ENCODE data around the gene MUS81. TPM values are rescaled to one million over a fixed set of nuclear protein-coding genes. Genes with fewer than 3 reads are reported as not detected.

Gene MUS81
- total and polyA plus RNA-seq, 2 of the 4 experiments (the other 2 are of a cell fraction), result 23.7 to 47.9 TPM

DNA sequence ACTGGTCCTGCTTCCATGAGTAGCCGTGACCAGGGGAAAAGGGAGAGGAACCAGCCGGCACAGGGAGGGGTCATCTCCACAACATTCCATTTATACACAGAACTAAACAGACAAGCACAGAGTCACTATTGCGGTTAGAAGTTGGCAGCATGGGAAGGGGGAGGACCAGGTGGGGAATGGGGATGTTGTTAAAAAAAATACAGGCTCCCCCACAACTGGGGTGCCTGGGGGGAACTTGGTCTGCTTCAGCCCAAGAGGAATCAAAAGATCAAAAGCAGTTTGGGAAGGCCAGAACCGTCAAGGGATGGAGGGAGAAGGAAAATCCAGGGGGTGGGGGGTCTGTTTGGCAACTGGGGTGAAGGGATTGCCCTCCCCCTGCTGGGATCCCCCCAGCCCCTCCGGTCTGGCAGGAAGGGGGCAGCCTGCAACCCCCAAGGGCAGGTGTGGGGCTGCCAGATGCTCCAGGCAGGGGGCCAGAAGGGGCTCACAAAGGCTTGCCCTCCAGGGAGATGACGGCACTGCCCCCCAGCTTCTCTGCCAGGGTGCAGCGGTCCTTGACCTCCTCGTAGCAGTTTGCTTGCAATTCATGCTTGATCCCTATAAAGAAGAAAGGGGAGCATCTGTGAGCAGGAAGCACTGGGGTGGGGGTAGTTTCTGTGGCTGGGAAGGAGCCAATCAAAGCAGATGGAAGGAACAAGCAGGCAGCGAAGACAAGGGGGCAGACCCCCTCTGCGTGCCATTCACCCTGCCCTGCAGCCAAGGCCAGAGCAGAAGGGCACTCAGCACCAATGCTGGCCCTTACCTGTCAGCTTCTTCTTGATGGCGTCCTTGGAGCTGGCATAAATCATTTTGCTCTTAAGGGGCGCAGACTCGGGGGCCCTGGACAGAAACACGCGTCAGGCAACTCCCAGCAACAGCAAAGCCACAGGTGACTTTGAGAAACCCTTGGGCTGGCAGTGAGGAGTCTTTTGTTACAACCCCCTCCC, 5.1 kb upstream of the MUS81 start:
- intact Hi-C loops (cut with micrococcal nuclease) (no loop called here), in situ Hi-C loops (cut with MboI; ENCODE audit: low sequenced_read_pairs) (no loop called here), dilution Hi-C loops (cut with HindIII; ENCODE audit: low sequenced_read_pairs, unreplicated experiment) (no loop called here)
- no peak overlapping the region for H3K4me3 ChIP-seq (ENCODE audit: insufficient read depth, low read depth, low read length)
- peaks cover 33% of the 10 kb centered on the region for H3K9me1 ChIP-seq (ENCODE audit: insufficient read depth, low read length)
- WGBS, 2 experiments (ENCODE audit: extremely low coverage in 2 of 2, insufficient read length in 1 of 2), result 97% methylated on average over 5 of the region's 15 CpGs; no CpG with 5 or more reads in 1 of the 2 experiments
- peaks cover 9% of the 10 kb centered on the region for H3K4me1 ChIP-seq (ENCODE audit: control insufficient read depth, insufficient read depth, low read length)
- H3K4ac ChIP-seq (ENCODE audit: low read depth, low read length), result no peak overlapping the region
- H2AK5ac ChIP-seq (ENCODE audit: low read depth, low read length), result no peak overlapping the region
- H2BK15ac ChIP-seq (ENCODE audit: low read depth, low read length), result no peak overlapping the region
- H3K18ac ChIP-seq (ENCODE audit: low read depth, low read length), result no peak overlapping the region
- no peak overlapping the region for H2BK20ac ChIP-seq (ENCODE audit: low read depth, low read length)
- no peak for DNase-seq
- no peak overlapping the region for H2BK120ac ChIP-seq (ENCODE audit: low read depth, low read length)
- POLR2A ChIA-PET (ENCODE audit: unreplicated experiment), result no interaction called here
- H4K20me1 ChIP-seq (ENCODE audit: insufficient read depth, low read length), result peaks cover 77% of the 10 kb centered on the region
- no peak overlapping the region for H4K8ac ChIP-seq (ENCODE audit: low read depth in 2 of 2, low read length in 2 of 2)
- BruUV-seq (replicated peaks), result TSS peak; percentile 97
- no peak overlapping the region for H3K27ac ChIP-seq (ENCODE audit: insufficient read depth, low read length)
- no peak overlapping the region for H2AFZ ChIP-seq (replicated peaks; ENCODE audit: low read length, poor library complexity)
- H3K14ac ChIP-seq (replicated peaks; ENCODE audit: low read depth, low read length), result no peak overlapping the region
- H3K36me3 ChIP-seq (ENCODE audit: control insufficient read depth, insufficient read depth, low read length), result peaks cover 59% of the 10 kb centered on the region
- H3K23ac ChIP-seq (ENCODE audit: low read depth, low read length), result no peak overlapping the region
- no peaks in the 10 kb centered on the region for H3K27me3 ChIP-seq (ENCODE audit: control insufficient read depth, insufficient read depth, low read length)
- H4K5ac ChIP-seq (ENCODE audit: low read depth, low read length), result no peak overlapping the region
- peaks cover 20 to 65% of the 10 kb centered on the region in 2 experiments for H3K79me1 ChIP-seq (ENCODE audit: low read depth in 1 of 2, low read length in 2 of 2)
- H3K9ac ChIP-seq (ENCODE audit: low read depth, low read length), result no peak overlapping the region
- H3K9me3 ChIP-seq (ENCODE audit: control insufficient read depth, insufficient read depth, low read length), result no peaks in the 10 kb centered on the region
- H2BK5ac ChIP-seq (ENCODE audit: low read depth, low read length, poor library complexity, severe bottlenecking), result no peak overlapping the region
- CTCF ChIA-PET, result no interaction called here
- no peak overlapping the region for H4K91ac ChIP-seq (ENCODE audit: insufficient read depth, low read depth, low read length)
- H3K4me2 ChIP-seq (ENCODE audit: low read depth, low read length), result no peak overlapping the region
- no peak for ATAC-seq (ENCODE audit: low read depth)
- no peak overlapping the region for H2AK9ac ChIP-seq (replicated peaks; ENCODE audit: low read depth, low read length, poor library complexity)
- H3K56ac ChIP-seq (ENCODE audit: extremely low read depth, insufficient read depth, low read length), result no peak overlapping the region
- no peak for TF ChIP-seq RAD21 (IDR thresholded peaks at IDR 0.05; ENCODE audit: low read length)
- TF ChIP-seq RCOR1 (IDR thresholded peaks at IDR 0.05; ENCODE audit: insufficient replicate concordance, low read length), result no peak
- no peak for TF ChIP-seq NFE2L2 (IDR thresholded peaks at IDR 0.05; ENCODE audit: low read depth, low read length)
- TF ChIP-seq, protein P1, sequence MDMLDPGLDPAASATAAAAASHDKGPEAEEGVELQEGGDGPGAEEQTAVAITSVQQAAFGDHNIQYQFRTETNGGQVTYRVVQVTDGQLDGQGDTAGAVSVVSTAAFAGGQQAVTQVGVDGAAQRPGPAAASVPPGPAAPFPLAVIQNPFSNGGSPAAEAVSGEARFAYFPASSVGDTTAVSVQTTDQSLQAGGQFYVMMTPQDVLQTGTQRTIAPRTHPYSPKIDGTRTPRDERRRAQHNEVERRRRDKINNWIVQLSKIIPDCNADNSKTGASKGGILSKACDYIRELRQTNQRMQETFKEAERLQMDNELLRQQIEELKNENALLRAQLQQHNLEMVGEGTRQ (IDR thresholded peaks at IDR 0.05; ENCODE audit: low read depth, low read length), result no peak
- no peak for TF ChIP-seq MXI1 (IDR thresholded peaks at IDR 0.05; ENCODE audit: borderline replicate concordance, low read depth, low read length)
- no peak for TF ChIP-seq POLR2A (IDR thresholded peaks at IDR 0.05; ENCODE audit: low read depth, low read length)
- TF ChIP-seq MAZ (IDR thresholded peaks at IDR 0.05; ENCODE audit: borderline replicate concordance, low read depth, low read length), result no peak
- TF ChIP-seq BHLHE40 (IDR thresholded peaks at IDR 0.05; ENCODE audit: low read depth, low read length), result no peak
- no peak for TF ChIP-seq RFX5 (IDR thresholded peaks at IDR 0.05; ENCODE audit: low read depth, low read length)
- no peak for TF ChIP-seq SMC3 (IDR thresholded peaks at IDR 0.05; ENCODE audit: low read depth, low read length)
- no peak for TF ChIP-seq MAFK (IDR thresholded peaks at IDR 0.05; ENCODE audit: low read depth, low read length)
- no peak for TF ChIP-seq CEBPB (IDR thresholded peaks at IDR 0.05; ENCODE audit: low read depth, low read length)
- no peak for TF ChIP-seq CHD1 (IDR thresholded peaks at IDR 0.05; ENCODE audit: low read depth, low read length)
- TF ChIP-seq, protein P2, sequence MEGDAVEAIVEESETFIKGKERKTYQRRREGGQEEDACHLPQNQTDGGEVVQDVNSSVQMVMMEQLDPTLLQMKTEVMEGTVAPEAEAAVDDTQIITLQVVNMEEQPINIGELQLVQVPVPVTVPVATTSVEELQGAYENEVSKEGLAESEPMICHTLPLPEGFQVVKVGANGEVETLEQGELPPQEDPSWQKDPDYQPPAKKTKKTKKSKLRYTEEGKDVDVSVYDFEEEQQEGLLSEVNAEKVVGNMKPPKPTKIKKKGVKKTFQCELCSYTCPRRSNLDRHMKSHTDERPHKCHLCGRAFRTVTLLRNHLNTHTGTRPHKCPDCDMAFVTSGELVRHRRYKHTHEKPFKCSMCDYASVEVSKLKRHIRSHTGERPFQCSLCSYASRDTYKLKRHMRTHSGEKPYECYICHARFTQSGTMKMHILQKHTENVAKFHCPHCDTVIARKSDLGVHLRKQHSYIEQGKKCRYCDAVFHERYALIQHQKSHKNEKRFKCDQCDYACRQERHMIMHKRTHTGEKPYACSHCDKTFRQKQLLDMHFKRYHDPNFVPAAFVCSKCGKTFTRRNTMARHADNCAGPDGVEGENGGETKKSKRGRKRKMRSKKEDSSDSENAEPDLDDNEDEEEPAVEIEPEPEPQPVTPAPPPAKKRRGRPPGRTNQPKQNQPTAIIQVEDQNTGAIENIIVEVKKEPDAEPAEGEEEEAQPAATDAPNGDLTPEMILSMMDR (conservative IDR thresholded peaks at IDR 0.05; ENCODE audit: low read depth, low read length), result no peak

All from IMR-90 (cell line).